GM12892 (cell line): ENCODE results near the gene MEGF11.

ENCODE experiments used
- POLR2A ChIP-seq: IDR thresholded peaks from 2 replicates; pipeline ENCODE4 v1.6.1; 2011; ENCODE audit warnings: low read depth, low read length, control low read depth
- POLR2AphosphoS5 ChIP-seq: IDR thresholded peaks from 2 replicates; pipeline ENCODE4 v1.6.1; 2011; ENCODE audit warnings: low read depth, low read length, control low read depth
- TAF1 ChIP-seq: IDR thresholded peaks from 2 replicates; pipeline ENCODE4 v1.6.1; 2011; ENCODE audit warnings: low read depth, mild to moderate bottlenecking, control low read depth, low read length, borderline replicate concordance

- TF ChIP-seq POLR2A (no peak), POLR2AphosphoS5 (no peak), TAF1 (no peak)
Observed at GRCh38 chr15:66161575-66162118, 91.9 kb downstream of the MEGF11 start.
